Mesodermal cell (in vitro differentiated cells): Measurements from ENCODE around the gene CELF6.
"Not testable (repeated sequence)": the region's sequence is repeated elsewhere in the genome, so short reads cannot be mapped to it uniquely, and the experiment has no call there.

Experiments used
- H3K27ac ChIP-seq: 2 replicates; pipeline ENCODE4 v1.7.0; 2013; ENCODE audit warnings: mild to moderate bottlenecking, low read depth, low read length, moderate library complexity; ENCODE audit not compliant: severe bottlenecking
- H3K36me3 ChIP-seq: 2 replicates; pipeline ENCODE4 v1.7.1; 2013; ENCODE audit warnings: mild to moderate bottlenecking, low read length, moderate library complexity; ENCODE audit not compliant: control insufficient read depth, insufficient read depth
- H3K4me1 ChIP-seq: one replicate; pipeline ENCODE4 v1.7.1; 2013; ENCODE audit warnings: mild to moderate bottlenecking, low read length; ENCODE audit not compliant: insufficient read depth, control insufficient read depth, poor library complexity, severe bottlenecking
- H3K4me3 ChIP-seq: 2 replicates; pipeline ENCODE4 v1.7.0; 2013; ENCODE audit warnings: low read length, control low read depth, mild to moderate bottlenecking; ENCODE audit not compliant: insufficient read depth, poor library complexity, severe bottlenecking; ENCODE audit errors: extremely low read depth
- H3K9me3 ChIP-seq: 2 replicates; pipeline ENCODE4 v1.7.1; 2013; ENCODE audit warnings: mild to moderate bottlenecking, low read length, moderate library complexity; ENCODE audit not compliant: control insufficient read depth
- WGBS, 2 experiments: methylation state at CpG; one replicate each; pipeline ENCODE4 v1.1.5; 2013; ENCODE audit warnings: missing lambda C conversion rate in 2 of 2; ENCODE audit not compliant: insufficient coverage in 2 of 2; 5-methylcytosine and 5-hydroxymethylcytosine counted together

CELF6 gene

GRCh38 chr15:72288796-72289596, 31.0 kb downstream of the CELF6 start:
- Histone ChIP-seq H3K27ac (no peak overlapping the region), H3K4me1 (no peaks in the 10 kb centered on the region), H3K36me3 (no peaks in the 10 kb centered on the region), H3K9me3 (no peaks in the 10 kb centered on the region), H3K4me3 (no peak overlapping the region)
- WGBS, 2 experiments = 90 to 96% methylated on average over 24 to 44 of the region's 49 CpGs

GRCh38 chr15:72285927-72286516, 33.9 kb downstream of the CELF6 start:
- Histone ChIP-seq H3K36me3 (no peaks in the 10 kb centered on the region), H3K9me3 (no peaks in the 10 kb centered on the region), H3K27ac (no peak overlapping the region), H3K4me3 (no peak overlapping the region), H3K4me1 (no peaks in the 10 kb centered on the region)
- 40 to 53% methylated on average over 3 of the region's 10 CpGs for WGBS, 2 experiments

- no peaks in the 10 kb centered on the region for H3K4me1 ChIP-seq
- H3K9me3 ChIP-seq = no peaks in the 10 kb centered on the region
- H3K27ac ChIP-seq = no peak overlapping the region
- no peaks in the 10 kb centered on the region for H3K36me3 ChIP-seq
- H3K4me3 ChIP-seq = no peak overlapping the region
- 14 to 57% methylated on average over 1 of the region's 3 CpGs for WGBS, 2 experiments
Observed at GRCh38 chr15:72285402-72285801, 34.6 kb downstream of the CELF6 start.

- Histone ChIP-seq H3K36me3 (no peaks in the 10 kb centered on the region), H3K27ac (no peak overlapping the region), H3K9me3 (no peaks in the 10 kb centered on the region), H3K4me3 (no peak overlapping the region), H3K4me1 (no peaks in the 10 kb centered on the region)
- WGBS, 2 experiments = no CpG with 5 or more reads among the region's 1 CpG
Observed at GRCh38 chr15:72284781-72285180, 35.2 kb downstream of the CELF6 start.

GRCh38 chr15:72281713-72282112, 38.2 kb downstream of the CELF6 start:
- Histone ChIP-seq H3K9me3 (no peaks in the 10 kb centered on the region), H3K4me1 (no peaks in the 10 kb centered on the region), H3K4me3 (no peak overlapping the region), H3K27ac (no peak overlapping the region), H3K36me3 (no peaks in the 10 kb centered on the region)
- WGBS, 2 experiments = 83 to 88% methylated on average over 3 of the region's 3 CpGs

- no peak overlapping the region for H3K4me3 ChIP-seq
- H3K36me3 ChIP-seq = no peaks in the 10 kb centered on the region
- no peaks in the 10 kb centered on the region for H3K4me1 ChIP-seq
- H3K27ac ChIP-seq = no peak overlapping the region
- WGBS, 2 experiments = 80 to 81% methylated on average over 1 to 2 of the region's 2 CpGs
- H3K9me3 ChIP-seq = no peaks in the 10 kb centered on the region
Observed at GRCh38 chr15:72280751-72281150, 39.2 kb downstream of the CELF6 start.

GRCh38 chr15:72278737-72279136, 41.2 kb downstream of the CELF6 start:
- Histone ChIP-seq H3K4me1 (no peaks in the 10 kb centered on the region), H3K4me3 (no peak overlapping the region), H3K9me3 (no peaks in the 10 kb centered on the region), H3K27ac (no peak overlapping the region), H3K36me3 (no peaks in the 10 kb centered on the region)
- WGBS, 2 experiments = 60% methylated on average over 1 of the region's 1 CpG; no CpG with 5 or more reads in 1 of the 2 experiments

GRCh38 chr15:72276326-72276700, 43.6 kb downstream of the CELF6 start:
- H3K27ac ChIP-seq = no peak overlapping the region

GRCh38 chr15:72275635-72276325, 44.2 kb downstream of the CELF6 start:
- not testable (repeated sequence) for H3K4me3 ChIP-seq, H3K27ac ChIP-seq, H3K36me3 ChIP-seq, H3K9me3 ChIP-seq, H3K4me1 ChIP-seq

More at GRCh38 chr15:72276326-72276700, 43.6 kb downstream of the CELF6 start:
- H3K4me3 ChIP-seq = no peak overlapping the region
- H3K4me1 ChIP-seq = peaks cover 3% of the 10 kb centered on the region
- H3K9me3 ChIP-seq = no peaks in the 10 kb centered on the region
- H3K36me3 ChIP-seq = no peaks in the 10 kb centered on the region

- 44 to 47% methylated on average over 6 to 7 of the region's 10 CpGs for WGBS, 2 experiments
- Histone ChIP-seq H3K36me3 (peaks cover 27% of the 10 kb centered on the region), H3K4me1 (peaks cover 4% of the 10 kb centered on the region), H3K4me3 (peak overlapping the region; percentile 85), H3K9me3 (no peaks in the 10 kb centered on the region), H3K27ac (no peak overlapping the region)
Observed at GRCh38 chr15:72272997-72273352, 47.0 kb downstream of the CELF6 start.
